GM10266 (cell line): ENCODE data around the gene ALDH1A3.

ENCODE experiments used
- DNase-seq: peaks from one replicate; pipeline ENCODE4 v3.0.0; 2012; ENCODE audit errors: extremely low spot score
- CTCF ChIP-seq: IDR thresholded peaks from 2 replicates; pipeline ENCODE4 v1.5.1; 2012; ENCODE audit warnings: mild to moderate bottlenecking, low read depth; ENCODE audit not compliant: control insufficient read depth, insufficient read depth; ENCODE audit errors: missing control alignments

ALDH1A3 gene

GRCh38 chr15:100867433-100867832, 12.2 kb upstream of the ALDH1A3 start:
- no peak for TF ChIP-seq CTCF
- no peak for DNase-seq

- no peak for DNase-seq
Measured at GRCh38 chr15:100869151-100869999, 10.3 kb upstream of the ALDH1A3 start.

GRCh38 chr15:100873029-100873677, 6.5 kb upstream of the ALDH1A3 start:
- TF ChIP-seq CTCF: peak; percentile 88
- DNase-seq: peak; percentile 79

More at GRCh38 chr15:100869151-100869999, 10.3 kb upstream of the ALDH1A3 start:
- TF ChIP-seq CTCF: peak; percentile 30

GRCh38 chr15:100875495-100875894, 4.1 kb upstream of the ALDH1A3 start:
- DNase-seq: no peak
- no peak for TF ChIP-seq CTCF

- TF ChIP-seq CTCF: no peak
- no peak for DNase-seq
Measured at GRCh38 chr15:100875976-100876375, 3.7 kb upstream of the ALDH1A3 start.

GRCh38 chr15:100877551-100877950, 2.1 kb upstream of the ALDH1A3 start:
- no peak for TF ChIP-seq CTCF
- no peak for DNase-seq

- no peak for TF ChIP-seq CTCF
- DNase-seq: no peak
Measured at GRCh38 chr15:100878130-100878529, 1.5 kb upstream of the ALDH1A3 start.
